Astrocyte (in vitro differentiated cells and primary cell): Measurements from ENCODE around the gene CREB3L1.

ENCODE experiments used
- CTCF ChIP-seq: IDR thresholded peaks from 2 replicates; pipeline ENCODE4 v1.5.1; 2011; ENCODE audit warnings: low read depth, mild to moderate bottlenecking, inconsistent platforms, low read length, moderate library complexity; ENCODE audit not compliant: insufficient read depth
- EZH2 ChIP-seq: IDR thresholded peaks from 2 replicates; pipeline ENCODE4 v1.6.1; 2012; ENCODE audit warnings: mild to moderate bottlenecking, low read length, inconsistent platforms; ENCODE audit not compliant: insufficient read depth

GRCh38 chr11:46281371-46281831 lies 3.9 kb downstream of the CREB3L1 start:
- TF ChIP-seq CTCF: no peak
- no peak for TF ChIP-seq EZH2
